IMR-90 (cell line): ENCODE measurements around the gene CPB2. TPM values are rescaled to one million over a fixed set of nuclear protein-coding genes. Genes with fewer than 3 reads are reported as not detected.

Experiments used
- ATAC-seq: fragments of 200-7000 bp; cut with Tn5 transposase; 2 replicates; pipeline ENCODE4 v1.9.1; 2020; ENCODE audit warnings: low read depth, mild to moderate bottlenecking, moderate library complexity
- BruUV-seq: library from RNA; stranded (reverse); fragments of 400-500 nt; replicated peaks from 2 replicates; lab custom pipeline; 2021; lab: Mats Ljungman, UMichigan
- CTCF ChIA-PET: fragments of 300-600 bp; formaldehyde crosslinking; extraction: SDS; loops from one replicate; lab custom pipeline; 2021; ENCODE audit warnings: antibody characterized with exemption; lab: Yijun Ruan, JAX
- POLR2A ChIA-PET: fragments of 300-600 bp; sonication (Branson Sonifier 250); formaldehyde crosslinking; loops from one replicate; lab custom pipeline; 2022; ENCODE audit warnings: antibody characterized with exemption; ENCODE audit not compliant: unreplicated experiment; lab: Charles Lee
- DNase-seq: peaks from one replicate; pipeline ENCODE4 v3.0.0; 2013
- H2AFZ ChIP-seq: replicated peaks from 2 replicates; pipeline ENCODE3; 2013; ENCODE audit warnings: low read length, mild to moderate bottlenecking; ENCODE audit not compliant: poor library complexity
- H2AK5ac ChIP-seq: 2 replicates; pipeline ENCODE4 v1.6.1; 2013; ENCODE audit warnings: low read depth, low read length, inconsistent platforms
- H2AK9ac ChIP-seq: replicated peaks from 2 replicates; pipeline ENCODE3; 2013; ENCODE audit warnings: mild to moderate bottlenecking, low read depth, low read length, moderate library complexity; ENCODE audit not compliant: poor library complexity
- H2BK120ac ChIP-seq: 2 replicates; pipeline ENCODE4 v1.6.1; 2013; ENCODE audit warnings: low read depth, low read length, inconsistent platforms
- H2BK15ac ChIP-seq: 3 replicates; pipeline ENCODE4 v1.6.1; 2013; ENCODE audit warnings: low read depth, low read length, inconsistent platforms
- H2BK20ac ChIP-seq: 2 replicates; pipeline ENCODE4 v1.6.1; 2013; ENCODE audit warnings: low read depth, mild to moderate bottlenecking, inconsistent platforms, low read length, moderate library complexity
- H2BK5ac ChIP-seq: 2 replicates; pipeline ENCODE4 v1.6.1; 2013; ENCODE audit warnings: mild to moderate bottlenecking, low read depth, low read length, inconsistent platforms; ENCODE audit not compliant: poor library complexity, severe bottlenecking
- H3K14ac ChIP-seq: replicated peaks from 2 replicates; pipeline ENCODE4 v1.6.1; 2013; ENCODE audit warnings: low read depth, low read length, inconsistent platforms
- H3K18ac ChIP-seq: 2 replicates; pipeline ENCODE4 v1.6.1; 2013; ENCODE audit warnings: low read depth, low read length, control low read depth
- H3K23ac ChIP-seq: 2 replicates; pipeline ENCODE4 v1.6.1; 2013; ENCODE audit warnings: low read depth, low read length, inconsistent platforms
- H3K27ac ChIP-seq: 2 replicates; pipeline ENCODE4 v1.5.1; 2013; ENCODE audit warnings: mild to moderate bottlenecking, control low read depth, low read length; ENCODE audit not compliant: insufficient read depth
- H3K27me3 ChIP-seq: 2 replicates; pipeline ENCODE4 v1.6.1; 2013; ENCODE audit warnings: low read length; ENCODE audit not compliant: control insufficient read depth, insufficient read depth
- H3K36me3 ChIP-seq: 2 replicates; pipeline ENCODE4 v1.6.1; 2013; ENCODE audit warnings: low read length, mixed read lengths; ENCODE audit not compliant: control insufficient read depth, insufficient read depth
- H3K4ac ChIP-seq: 2 replicates; pipeline ENCODE4 v1.6.1; 2013; ENCODE audit warnings: low read depth, low read length, inconsistent platforms
- H3K4me1 ChIP-seq: 2 replicates; pipeline ENCODE4 v1.6.1; 2013; ENCODE audit warnings: low read length, mixed read lengths; ENCODE audit not compliant: control insufficient read depth, insufficient read depth
- H3K4me2 ChIP-seq: 2 replicates; pipeline ENCODE4 v1.6.1; 2013; ENCODE audit warnings: low read depth, mild to moderate bottlenecking, control low read depth, low read length, moderate library complexity
- H3K4me3 ChIP-seq: 2 replicates; pipeline ENCODE4 v1.5.1; 2013; ENCODE audit warnings: low read depth, mild to moderate bottlenecking, control low read depth, low read length, moderate library complexity; ENCODE audit not compliant: insufficient read depth
- H3K56ac ChIP-seq: 2 replicates; pipeline ENCODE4 v1.6.1; 2013; ENCODE audit warnings: low read length, inconsistent platforms; ENCODE audit not compliant: insufficient read depth; ENCODE audit errors: extremely low read depth
- H3K79me1 ChIP-seq, 2 experiments: 2 replicates each; pipeline ENCODE4 v1.6.1; 2013; ENCODE audit warnings: low read length in 2 of 2, inconsistent platforms in 1 of 2, low read depth in 1 of 2
- H3K9ac ChIP-seq: 2 replicates; pipeline ENCODE4 v1.6.1; 2013; ENCODE audit warnings: low read depth, low read length, control low read depth
- H3K9me1 ChIP-seq: 2 replicates; pipeline ENCODE4 v1.6.1; 2013; ENCODE audit warnings: low read length, inconsistent platforms; ENCODE audit not compliant: insufficient read depth
- H3K9me3 ChIP-seq: 2 replicates; pipeline ENCODE4 v1.6.1; 2013; ENCODE audit warnings: low read length; ENCODE audit not compliant: control insufficient read depth, insufficient read depth
- H4K20me1 ChIP-seq: 2 replicates; pipeline ENCODE4 v1.6.1; 2013; ENCODE audit warnings: low read length, inconsistent platforms; ENCODE audit not compliant: insufficient read depth
- H4K5ac ChIP-seq: 2 replicates; pipeline ENCODE4 v1.6.1; 2013; ENCODE audit warnings: mild to moderate bottlenecking, low read depth, low read length, control low read depth
- H4K8ac ChIP-seq, 2 experiments: 2 replicates each; pipeline ENCODE4 v1.6.1; 2013; ENCODE audit warnings: low read depth in 2 of 2, low read length in 2 of 2, control low read depth in 1 of 2, inconsistent platforms in 1 of 2
- H4K91ac ChIP-seq: 2 replicates; pipeline ENCODE4 v1.6.1; 2013; ENCODE audit warnings: low read depth, low read length, inconsistent platforms; ENCODE audit not compliant: insufficient read depth
- CEBPB ChIP-seq: IDR thresholded peaks from 2 replicates; pipeline ENCODE4 v1.6.1; 2012; ENCODE audit warnings: low read depth, low read length, improper control_type of control experiment
- CHD1 ChIP-seq: IDR thresholded peaks from 2 replicates; pipeline ENCODE4 v1.6.1; 2012; ENCODE audit warnings: low read depth, low read length, improper control_type of control experiment
- MAFK ChIP-seq: IDR thresholded peaks from 2 replicates; pipeline ENCODE4 v1.6.1; 2012; ENCODE audit warnings: low read depth, low read length, improper control_type of control experiment
- MAZ ChIP-seq: IDR thresholded peaks from 2 replicates; pipeline ENCODE4 v1.6.1; 2012; ENCODE audit warnings: low read depth, mild to moderate bottlenecking, low read length, improper control_type of control experiment, moderate library complexity, borderline replicate concordance
- MXI1 ChIP-seq: IDR thresholded peaks from 2 replicates; pipeline ENCODE4 v1.6.1; 2012; ENCODE audit warnings: low read depth, mild to moderate bottlenecking, low read length, moderate library complexity, borderline replicate concordance
- NFE2L2 ChIP-seq: fragments of 150-350 bp; IDR thresholded peaks from 2 replicates; pipeline ENCODE4 v1.6.1; 2016; ENCODE audit warnings: low read depth, mild to moderate bottlenecking, low read length
- POLR2A ChIP-seq: IDR thresholded peaks from 2 replicates; pipeline ENCODE4 v1.6.1; 2012; ENCODE audit warnings: mild to moderate bottlenecking, low read depth, low read length
- RAD21 ChIP-seq: IDR thresholded peaks from 2 replicates; pipeline ENCODE4 v1.6.1; 2012; ENCODE audit warnings: low read length, improper control_type of control experiment
- RFX5 ChIP-seq: IDR thresholded peaks from 2 replicates; pipeline ENCODE4 v1.8.0; 2012; ENCODE audit warnings: low read depth, mild to moderate bottlenecking, low read length, moderate library complexity
- WGBS, 2 experiments: methylation state at CpG; one replicate each; pipeline versions ENCODE4 v1.1.5 to v1.1.7; 2013; ENCODE audit warnings: missing lambda C conversion rate in 2 of 2; ENCODE audit not compliant: insufficient read length in 1 of 2; ENCODE audit errors: extremely low coverage in 2 of 2; 5-methylcytosine and 5-hydroxymethylcytosine counted together
- dilution Hi-C: fragments of 300-500 bp; cut with HindIII; formaldehyde crosslinking; loops from one replicate; pipeline ENCODE4 v1.14.3; 2018; ENCODE audit warnings: low sequenced_read_pairs; ENCODE audit not compliant: unreplicated experiment
- in situ Hi-C: fragments of 300-500 bp; cut with MboI; formaldehyde crosslinking; loops from 3 replicates; pipeline ENCODE4 v1.14.3; 2019; ENCODE audit warnings: low sequenced_read_pairs, inconsistent platforms, mixed read lengths
- intact Hi-C: fragments of 100-400 bp; cut with micrococcal nuclease; formaldehyde crosslinking; loops from 2 replicates; pipeline ENCODE4 v1.10.0; 2022
- polyA plus RNA-seq, 3 experiments: library from polyadenylated mRNA; depleted of rRNA; stranded (reverse); fragments of >200 nt; gene quantifications; 2 replicates each; pipeline ENCODE4 v1.2.3, GENCODE V29; 2012; ENCODE audit warnings: low replicate concordance in 1 of 3
- total RNA-seq: library from RNA; depleted of rRNA; stranded (reverse); fragments of >200 nt; gene quantifications from 2 replicates; pipeline ENCODE4 v1.2.3, GENCODE V29; 2012
- TF ChIP-seq, protein P1 (sequence below): fragments of 150-350 bp; IDR thresholded peaks from 2 replicates; pipeline ENCODE4 v1.6.1; 2016; ENCODE audit warnings: low read depth, mild to moderate bottlenecking, low read length, moderate library complexity, borderline replicate concordance

The CPB2 gene
- total and polyA plus RNA-seq, 2 of the 4 experiments (the other 2 are of a cell fraction): not detected

GRCh38 chr13:46143184-46143701, 38.4 kb upstream of the CPB2 start:
- no TSS peak for BruUV-seq
- TF ChIP-seq MAFK (no peak), CHD1 (no peak), CEBPB (no peak), RAD21 (no peak), NFE2L2 (no peak), MAZ (no peak), RFX5 (no peak), POLR2A (no peak), MXI1 (no peak)
- TF ChIP-seq, protein P1, sequence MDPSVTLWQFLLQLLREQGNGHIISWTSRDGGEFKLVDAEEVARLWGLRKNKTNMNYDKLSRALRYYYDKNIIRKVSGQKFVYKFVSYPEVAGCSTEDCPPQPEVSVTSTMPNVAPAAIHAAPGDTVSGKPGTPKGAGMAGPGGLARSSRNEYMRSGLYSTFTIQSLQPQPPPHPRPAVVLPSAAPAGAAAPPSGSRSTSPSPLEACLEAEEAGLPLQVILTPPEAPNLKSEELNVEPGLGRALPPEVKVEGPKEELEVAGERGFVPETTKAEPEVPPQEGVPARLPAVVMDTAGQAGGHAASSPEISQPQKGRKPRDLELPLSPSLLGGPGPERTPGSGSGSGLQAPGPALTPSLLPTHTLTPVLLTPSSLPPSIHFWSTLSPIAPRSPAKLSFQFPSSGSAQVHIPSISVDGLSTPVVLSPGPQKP: no peak
- H2AFZ ChIP-seq: no peak overlapping the region
- no peak overlapping the region for H3K23ac ChIP-seq
- H3K9me3 ChIP-seq: no peaks in the 10 kb centered on the region
- ChIA-PET POLR2A (no interaction called here), CTCF (no interaction called here)
- no peak overlapping the region for H3K14ac ChIP-seq
- H3K18ac ChIP-seq: no peak overlapping the region
- H2BK15ac ChIP-seq: no peak overlapping the region
- dilution Hi-C loops: no loop called here
- H3K56ac ChIP-seq: no peak overlapping the region
- no peaks in the 10 kb centered on the region; the same call in none of the 2 replicates for H3K27me3 ChIP-seq
- H4K5ac ChIP-seq: no peak overlapping the region
- no peak overlapping the region for H3K4me2 ChIP-seq
- no peaks in the 10 kb centered on the region for H4K20me1 ChIP-seq
- H3K9ac ChIP-seq: no peak overlapping the region
- no peak overlapping the region for H3K4me3 ChIP-seq
- intact Hi-C loops: no loop called here
- H3K4ac ChIP-seq: no peak overlapping the region
- ATAC-seq (no peak), DNase-seq (no peak)
- in situ Hi-C loops: no loop called here
- no peak overlapping the region for H2BK5ac ChIP-seq
- no peak overlapping the region for H4K8ac ChIP-seq
- no peak overlapping the region for H3K27ac ChIP-seq
- H3K36me3 ChIP-seq: no peaks in the 10 kb centered on the region
- no peak overlapping the region for H2AK9ac ChIP-seq
- H3K9me1 ChIP-seq: no peaks in the 10 kb centered on the region
- H2BK20ac ChIP-seq: no peak overlapping the region
- no peaks in the 10 kb centered on the region for H3K79me1 ChIP-seq
- H3K4me1 ChIP-seq: no peaks in the 10 kb centered on the region
- no peak overlapping the region for H4K91ac ChIP-seq
- WGBS, 2 experiments: 20% methylated on average over 1 of the region's 4 CpGs; no CpG with 5 or more reads in 1 of the 2 experiments
- H2BK120ac ChIP-seq: no peak overlapping the region
- no peak overlapping the region for H2AK5ac ChIP-seq
